Tibial nerve (tissue), 3 donors: ENCODE data around the gene FUT8.

Source experiments
- CTCF ChIP-seq, 5 experiments: fragments of 200-600 bp in 3 of 5; fragments of 450-650 bp in 2 of 5; sonication (generic) in 3 of 5; IDR thresholded peaks; one replicate each; pipeline ENCODE4 v1.5.1; 2016 to 2019; ENCODE audit warnings: antibody characterized with exemption in 5 of 5, mild to moderate bottlenecking in 3 of 5, moderate library complexity in 2 of 5
- POLR2A ChIP-seq, 2 donors: fragments of 450-650 bp; IDR thresholded peaks; one replicate each; pipeline ENCODE4 v1.6.1; 2017; ENCODE audit warnings: antibody characterized with exemption in 2 of 2, mild to moderate bottlenecking in 2 of 2, moderate library complexity in 2 of 2

DNA sequence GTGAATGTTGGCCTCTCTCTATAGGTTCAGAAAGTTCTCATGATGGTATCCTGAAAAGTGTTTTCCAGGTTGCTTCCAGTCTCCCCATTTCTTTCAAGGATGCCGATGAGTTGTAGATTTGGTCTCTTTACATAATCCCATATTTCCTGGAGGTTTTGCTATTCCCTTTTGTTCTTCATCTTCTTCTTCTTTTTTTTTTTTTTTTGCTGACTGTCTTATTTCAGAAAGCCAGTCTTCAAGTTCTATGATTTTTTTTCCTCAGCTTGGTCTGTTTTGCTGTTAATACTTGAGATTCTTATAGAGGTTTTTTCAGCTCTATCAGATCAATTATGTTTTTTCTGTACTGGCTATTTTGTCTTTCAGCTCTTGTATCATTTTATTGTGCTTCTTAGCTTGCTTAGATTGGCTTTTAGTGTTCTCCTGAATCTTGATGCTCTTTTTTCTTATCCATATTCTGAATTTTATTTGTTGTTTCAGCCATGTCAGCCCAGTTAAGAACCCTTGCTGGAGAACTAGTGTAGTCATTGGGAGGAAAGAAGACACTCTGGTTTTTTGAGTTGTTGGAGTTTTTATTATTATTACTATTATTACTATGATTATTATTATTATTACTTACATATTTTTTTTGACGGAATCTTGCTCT is 124.4 kb downstream of the FUT8 start:
- TF ChIP-seq CTCF (IDR thresholded peaks at IDR 0.05) (no peak), POLR2A (IDR thresholded peaks at IDR 0.05) (no peak)
